ENCODE data around the gene NTSR1. TPM values are rescaled to one million over a fixed set of nuclear protein-coding genes. Genes with fewer than 3 reads are reported as not detected.

The NTSR1 gene
- total and polyA plus RNA-seq, 2 of the 8 experiments (the other 6 are each of a cell fraction or from before 2014, with no cell fraction given), result 0.53 to 0.89 TPM

DNA sequence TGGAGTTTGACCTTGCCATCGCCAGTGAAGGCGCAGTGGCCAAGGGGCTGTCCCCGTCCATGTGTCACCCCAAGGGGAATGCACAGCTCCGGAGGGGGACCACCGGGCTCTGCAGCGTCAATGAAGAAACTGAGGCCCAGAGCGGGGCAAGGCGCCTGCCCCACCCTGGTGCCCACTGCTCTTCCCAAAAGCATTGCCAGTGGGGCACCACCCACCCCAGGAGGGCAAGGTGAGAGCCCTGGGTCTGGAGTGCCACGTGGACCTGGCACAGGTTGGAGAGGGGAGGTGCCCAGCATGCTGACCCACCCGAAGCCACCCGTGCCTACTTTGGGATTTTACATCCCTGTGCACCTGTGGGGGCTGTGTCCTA, 8.3 kb downstream of the NTSR1 start:
- Histone ChIP-seq H4K91ac (replicated peaks; ENCODE audit: insufficient read length, low read length) (no peak overlapping the region), H3K4me3 (ENCODE audit: extremely low read depth in 1 of 4, insufficient read depth in 2 of 4, low read depth in 3 of 4, low read length in 4 of 4) (no peak overlapping the region), H3K9ac (replicated peaks in 1 of 4; ENCODE audit: extremely low read depth in 1 of 4, low read depth in 3 of 4, low read length in 3 of 4) (no peak overlapping the region), H3K23ac (ENCODE audit: insufficient read length) (no peak overlapping the region), H3K36me3 (ENCODE audit: control insufficient read depth in 2 of 4, insufficient read depth in 4 of 4, low read length in 3 of 4) (no peaks in the 10 kb centered on the region), H3K18ac (ENCODE audit: extremely low read depth, low read length) (no peak overlapping the region), H3K4me1 (replicated peaks in 1 of 4; ENCODE audit: control insufficient read depth in 3 of 4, insufficient read depth in 4 of 4, low read length in 3 of 4) (no peaks in the 10 kb centered on the region), H4K20me1 (replicated peaks in 1 of 2; ENCODE audit: control insufficient read depth in 1 of 2, insufficient read depth in 2 of 2, low read length in 2 of 2) (no peaks in the 10 kb centered on the region), H3K79me2 (ENCODE audit: control insufficient read depth in 1 of 2, insufficient read depth in 2 of 2, low read length in 2 of 2) (no peaks in the 10 kb centered on the region), H2AK5ac (ENCODE audit: low read depth, low read length) (no peak overlapping the region), H2AFZ (ENCODE audit: low read length) (no peak overlapping the region), H3K27ac (ENCODE audit: low read depth, low read length) (no peak overlapping the region), H3K14ac (ENCODE audit: insufficient read length) (no peak overlapping the region), H2BK20ac (ENCODE audit: low read length) (no peak overlapping the region), H3K23me2 (ENCODE audit: low read depth, low read length) (no peaks in the 10 kb centered on the region), H3K9me3 (ENCODE audit: insufficient read depth in 2 of 2, low read depth in 1 of 2, low read length in 1 of 2) (peaks cover 0 to 12% of the 10 kb centered on the region in 2 experiments; a peak in 1 of 4 replicates), H3K4ac (replicated peaks; ENCODE audit: insufficient read length, low read depth, low read length) (no peak overlapping the region), H2BK5ac (ENCODE audit: low read depth, low read length) (no peak overlapping the region), H3K79me1 (ENCODE audit: low read depth, low read length) (no peaks in the 10 kb centered on the region), H2BK120ac (replicated peaks; ENCODE audit: low read depth, low read length) (no peak overlapping the region), H4K5ac (ENCODE audit: insufficient read length, low read depth, low read length) (no peak overlapping the region), H2BK12ac (ENCODE audit: low read depth, low read length) (no peak overlapping the region), H3K4me2 (ENCODE audit: insufficient read depth in 1 of 2, low read depth in 2 of 2, low read length in 2 of 2) (no peak overlapping the region), H3K27me3 (replicated peaks in 1 of 4; ENCODE audit: control insufficient read depth in 3 of 4, extremely low read depth in 1 of 4, insufficient read depth in 3 of 4, low read length in 3 of 4) (peaks cover 0 to 2% (median 0%) of the 10 kb centered on the region in 4 experiments; a peak in 1 of 7 replicates), H2BK15ac (ENCODE audit: low read length) (no peak overlapping the region), H3K56ac (replicated peaks; ENCODE audit: insufficient read length, low read depth, low read length) (no peak overlapping the region), H4K8ac (ENCODE audit: extremely low read depth, insufficient read depth, low read length) (no peak overlapping the region)
- no peak for FAIRE-seq
- DNase-seq (ENCODE audit: low read depth in 1 of 2, low spot score in 2 of 2), result no peak
- TF ChIP-seq KDM4A (IDR thresholded peaks at IDR 0.05; ENCODE audit: low read depth, low read length, severe bottlenecking), result no peak
- TF ChIP-seq ASH2L (IDR thresholded peaks at IDR 0.05; ENCODE audit: low read length), result no peak
- no peak for TF ChIP-seq CREB1 (IDR thresholded peaks at IDR 0.05)
- TF ChIP-seq POU5F1 (IDR thresholded peaks at IDR 0.05; ENCODE audit: low read depth, low read length), result no peak
- no peak for TF ChIP-seq PHF8 (conservative IDR thresholded peaks at IDR 0.05; ENCODE audit: low read depth, low read length)
- no peak for TF ChIP-seq GABPA (IDR thresholded peaks at IDR 0.05; ENCODE audit: borderline replicate concordance, insufficient read depth, low read length)
- TF ChIP-seq EP300 (IDR thresholded peaks at IDR 0.05; ENCODE audit: borderline replicate concordance in 1 of 2, low read depth in 2 of 2, low read length in 2 of 2), result no peak
- TF ChIP-seq BACH1 (IDR thresholded peaks at IDR 0.05; ENCODE audit: low read length), result no peak
- TF ChIP-seq TBP (IDR thresholded peaks at IDR 0.05; ENCODE audit: low read depth, low read length), result no peak
- TF ChIP-seq ATF3 (IDR thresholded peaks at IDR 0.05; ENCODE audit: insufficient read depth, low read depth, low read length), result no peak
- TF ChIP-seq HDAC2 (IDR thresholded peaks at IDR 0.05; ENCODE audit: borderline replicate concordance in 1 of 2, low read depth in 2 of 2, low read length in 2 of 2), result no peak
- no peak for TF ChIP-seq SUZ12 (IDR thresholded peaks at IDR 0.05; ENCODE audit: low read length)
- no peak for TF ChIP-seq MAFK (IDR thresholded peaks at IDR 0.05; ENCODE audit: low read depth, low read length)
- no peak for TF ChIP-seq YY1 (IDR thresholded peaks at IDR 0.05; ENCODE audit: low read depth, low read length)
- 88% methylated on average over 11 of the region's 11 CpGs; no CpG with 5 or more reads in 1 of the 2 experiments for WGBS, 2 experiments (ENCODE audit: extremely low coverage in 1 of 2, insufficient coverage in 1 of 2, insufficient read length in 1 of 2, insufficient replicate concordance in 2 of 2, low coverage in 1 of 2, low lambda C conversion rate in 2 of 2, missing lambda C conversion rate in 1 of 2)
- ChIA-PET POLR2A (ENCODE audit: partially characterized antibody) (no interaction called here), CTCF (ENCODE audit: partially characterized antibody) (interaction anchor here (1.1 to 3.5 kb wide), 3 partner anchors 9 to 106 kb away, joined by 3 to 15 read pairs (median 4); no protein-coding TSS in a partner anchor)
